T47D (cell line): Measurements from ENCODE around the gene GRID2.

Experiments used
- DNase-seq, 2 experiments: peaks; one replicate each; pipeline versions ENCODE4 v3.0.0 to v3.0.0-alpha.2; 2011 to 2012; ENCODE audit warnings: low read depth in 1 of 2, low spot score in 1 of 2
- JUND ChIP-seq: IDR thresholded peaks from 2 replicates; pipeline ENCODE4 v1.6.1; 2012; ENCODE audit warnings: low read depth
- in situ Hi-C: cut with HindIII; loops from 2 replicates; pipeline ENCODE4 v1.10.0; 2016; ENCODE audit warnings: low sequenced_read_pairs, low pct_unique_long_range_greater_than_20kb

GRID2 gene

DNA sequence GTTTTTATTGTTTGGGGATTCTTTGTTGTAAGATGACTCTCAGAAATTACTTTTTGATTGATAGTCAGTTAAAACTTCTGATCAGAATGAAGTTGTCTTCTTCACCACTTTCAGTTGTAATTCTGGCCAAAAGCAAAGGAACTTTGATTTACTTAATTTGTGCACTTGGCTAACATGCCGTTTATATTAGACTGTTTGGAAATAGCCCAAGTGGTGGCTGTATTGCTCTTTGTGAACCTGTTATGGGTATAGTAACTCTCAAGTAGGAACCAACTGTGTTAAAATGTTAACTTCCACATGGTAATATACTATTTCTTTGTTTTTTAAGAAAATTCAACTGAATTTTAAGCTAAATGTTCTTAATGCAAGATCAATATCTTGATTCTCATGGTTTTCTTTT lies 581.9 kb downstream of the GRID2 start:
- no peak for TF ChIP-seq JUND
- DNase-seq, result no peak
- in situ Hi-C loops, result no loop called here

DNA sequence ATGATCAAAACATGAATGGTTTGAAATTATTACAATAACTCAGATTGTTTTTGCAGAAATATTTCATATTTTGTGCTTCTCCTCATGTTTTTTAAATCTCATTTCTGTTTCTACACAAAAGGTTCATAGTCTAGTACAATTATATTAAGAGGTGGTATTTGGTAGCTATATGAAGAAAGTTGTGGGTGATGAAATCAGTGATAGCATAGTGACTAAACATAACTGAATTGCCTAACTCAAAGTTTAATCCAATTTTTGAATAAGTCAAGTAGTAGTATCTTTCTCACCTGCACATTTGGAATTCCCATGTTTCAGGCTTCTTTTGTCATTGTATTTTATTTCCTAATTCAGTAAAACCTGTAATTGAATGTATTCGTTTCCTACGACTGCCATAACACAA lies 648.7 kb downstream of the GRID2 start:
- DNase-seq, result no peak
- no peak for TF ChIP-seq JUND
- in situ Hi-C loops, result no loop called here

- in situ Hi-C loops, result no loop called here
- TF ChIP-seq JUND, result no peak
- DNase-seq, result no peak
Observed at GRCh38 chr4:92952897-92953296, 649.1 kb downstream of the GRID2 start.

- TF ChIP-seq JUND, result no peak
- in situ Hi-C loops, result no loop called here
- no peak for DNase-seq
Observed at GRCh38 chr4:92953462-92953861, 649.7 kb downstream of the GRID2 start.

DNA sequence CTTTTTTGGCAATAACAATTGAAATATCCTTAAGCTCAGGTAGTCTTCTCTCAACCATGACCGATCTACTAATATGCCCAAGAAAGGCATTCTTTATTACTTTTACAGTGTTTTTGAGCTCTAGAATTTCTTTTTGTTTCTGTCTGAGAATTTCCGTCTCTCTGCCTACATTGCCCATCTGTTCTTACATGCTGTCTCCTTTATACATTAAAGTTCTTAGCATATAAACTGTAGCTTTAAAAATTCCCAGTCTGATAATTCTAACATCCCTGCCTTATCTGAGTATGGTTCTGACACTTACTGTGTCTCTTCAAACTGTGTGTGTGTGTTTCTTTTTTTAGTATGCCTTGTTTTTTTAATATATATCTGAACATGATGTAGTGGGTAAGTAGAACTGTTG lies 658.1 kb downstream of the GRID2 start:
- TF ChIP-seq JUND, result no peak
- in situ Hi-C loops, result no loop called here
- no peak for DNase-seq

DNA sequence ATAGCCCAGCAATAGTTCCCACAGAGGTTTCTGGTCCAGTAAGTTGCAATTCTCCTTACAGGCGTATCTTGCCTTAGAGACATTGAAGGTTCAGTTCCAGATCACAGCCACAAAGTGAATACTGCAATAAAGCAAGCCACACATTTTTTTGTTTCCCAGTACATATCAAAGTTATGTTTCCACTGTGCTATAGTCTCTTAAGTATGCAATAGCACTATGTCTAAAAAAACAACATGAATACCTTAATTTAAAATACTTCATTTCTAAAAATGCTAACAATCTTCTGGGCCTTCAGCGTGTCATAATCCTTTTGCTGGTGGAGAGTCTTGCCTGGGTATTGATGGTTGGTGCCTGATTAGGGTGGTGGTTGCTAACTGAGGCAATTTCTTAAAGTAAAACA lies 659.1 kb downstream of the GRID2 start:
- in situ Hi-C loops, result no loop called here
- DNase-seq, result no peak
- TF ChIP-seq JUND, result no peak

DNA sequence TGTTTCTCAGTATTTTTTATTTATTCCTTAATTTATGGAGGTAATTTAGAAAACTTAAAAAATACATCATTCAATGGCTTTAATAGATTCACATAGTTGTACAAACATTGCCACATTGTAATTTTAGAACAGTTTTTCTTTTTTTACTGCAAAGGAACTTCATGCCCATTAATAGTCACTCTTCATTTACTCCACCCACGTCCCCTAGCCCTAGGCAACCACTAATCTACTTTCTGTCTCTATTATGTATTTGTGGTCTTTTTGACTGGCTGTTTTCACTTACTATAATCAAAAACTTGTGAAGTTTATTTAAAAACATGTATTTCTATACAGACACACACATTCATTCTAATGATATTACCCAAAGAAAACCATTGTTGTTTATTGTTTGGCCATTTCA lies 664.8 kb downstream of the GRID2 start:
- no peak for TF ChIP-seq JUND
- DNase-seq, result no peak
- in situ Hi-C loops, result no loop called here

DNA sequence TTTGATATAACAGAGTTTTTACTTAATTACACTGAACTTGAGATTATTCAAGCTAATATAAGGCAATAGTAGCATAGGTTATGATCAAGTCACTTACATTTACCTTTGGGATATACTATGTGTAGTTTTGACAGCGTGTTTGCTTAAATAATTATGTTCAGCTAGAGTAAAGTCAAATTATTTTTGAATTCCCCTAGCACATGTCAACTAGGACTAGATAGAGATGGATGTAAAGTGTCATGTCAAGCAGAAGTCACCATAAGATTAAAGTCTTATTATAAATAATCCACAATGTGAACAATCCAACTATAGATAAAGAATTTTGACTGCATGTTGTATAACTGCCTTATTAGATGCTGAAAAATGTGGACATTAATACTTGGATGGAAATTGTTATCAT lies 665.2 kb downstream of the GRID2 start:
- TF ChIP-seq JUND, result no peak
- in situ Hi-C loops, result no loop called here
- no peak for DNase-seq

DNA sequence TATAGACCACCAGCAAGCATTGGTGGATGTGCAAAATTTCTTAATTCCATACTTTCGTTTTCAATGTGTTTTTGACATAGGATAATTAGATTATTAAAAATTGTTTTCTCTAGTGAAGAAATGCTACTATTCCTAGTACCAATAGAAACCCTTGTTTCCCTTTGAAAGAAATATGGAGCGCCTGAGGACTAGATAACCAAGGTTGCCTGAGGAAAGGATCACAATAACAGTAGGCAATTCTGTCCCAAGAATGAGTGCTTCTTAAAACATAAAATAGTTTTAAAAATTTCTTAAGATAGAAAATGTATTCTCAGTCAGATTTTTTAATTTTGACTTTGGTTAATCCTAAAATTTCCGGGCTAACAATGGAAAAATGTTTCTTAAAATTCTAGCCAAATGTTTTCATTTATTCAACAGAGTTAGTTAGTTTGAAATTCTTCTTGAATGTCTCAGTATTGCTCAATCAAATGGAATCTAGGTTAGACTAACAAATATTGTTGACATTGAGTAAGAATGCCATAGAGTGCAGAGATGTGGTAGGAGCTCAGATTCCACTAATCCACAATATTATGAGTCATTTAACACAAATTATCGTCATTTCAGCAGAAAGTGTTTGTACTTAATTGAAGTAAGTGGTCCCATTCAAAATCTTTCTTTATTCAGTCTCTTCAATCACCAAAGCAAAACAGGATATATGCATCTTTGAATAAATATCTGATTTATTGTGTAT lies 666.0 kb downstream of the GRID2 start:
- peak in 1 of 2 experiments; percentile 68 for DNase-seq
- TF ChIP-seq JUND, result peak; percentile 26; the same call in 1 of the 2 replicates
- in situ Hi-C loops, result no loop called here

- no peak for DNase-seq
- in situ Hi-C loops, result no loop called here
- no peak for TF ChIP-seq JUND
Observed at GRCh38 chr4:92970996-92971395, 667.2 kb downstream of the GRID2 start.

- in situ Hi-C loops, result no loop called here
- no peak for TF ChIP-seq JUND
- DNase-seq, result no peak
Observed at GRCh38 chr4:92988301-92988700, 684.5 kb downstream of the GRID2 start.

GRCh38 chr4:92992758-92993157 lies 689.0 kb downstream of the GRID2 start:
- no peak for TF ChIP-seq JUND
- in situ Hi-C loops, result no loop called here

DNA sequence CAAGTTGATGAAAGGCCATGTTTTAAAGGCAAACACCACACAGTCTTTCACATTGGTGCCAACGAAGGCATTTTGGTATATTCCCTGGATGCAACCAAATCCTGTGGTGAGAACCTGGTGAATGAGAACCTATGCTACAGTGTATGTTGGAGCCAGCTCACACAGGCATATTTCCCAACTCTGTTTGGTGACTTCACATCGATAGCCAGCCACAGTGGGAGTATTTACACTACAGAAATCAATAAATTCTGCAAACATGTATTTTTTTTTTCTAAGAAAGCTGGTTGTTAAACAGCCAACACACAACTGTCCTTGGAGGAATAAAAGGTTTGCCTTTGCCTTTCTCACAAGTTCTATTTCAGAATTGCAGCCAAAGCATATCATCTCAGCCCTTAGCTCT lies 691.0 kb downstream of the GRID2 start:
- in situ Hi-C loops, result no loop called here
- DNase-seq, result no peak
- no peak for TF ChIP-seq JUND

More at GRCh38 chr4:92992758-92993157, 689.0 kb downstream of the GRID2 start:
- no peak for DNase-seq

DNA sequence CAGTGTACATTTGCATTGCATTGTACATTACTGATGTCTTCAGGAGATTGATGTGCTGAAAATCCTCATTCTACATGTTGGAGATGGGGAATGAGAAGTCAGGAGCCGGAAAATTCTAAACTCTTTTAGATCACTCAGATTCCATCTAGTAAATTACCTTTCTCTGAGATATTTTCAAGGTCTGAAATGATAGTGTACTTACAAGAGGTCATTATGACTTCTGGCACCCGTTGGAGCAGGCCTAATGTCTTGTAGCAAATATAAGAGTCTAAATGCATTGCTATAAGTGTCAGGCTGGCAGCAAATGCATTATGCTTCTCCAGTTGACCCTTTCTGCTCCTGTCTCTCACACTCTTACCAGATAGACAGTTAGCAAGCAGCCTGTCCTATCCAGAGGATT lies 692.8 kb downstream of the GRID2 start:
- no peak for DNase-seq
- TF ChIP-seq JUND, result no peak
- in situ Hi-C loops, result no loop called here
